Lower lobe of right lung (tissue), 2 donors: Measurements from ENCODE around the gene SLC22A31. TPM values are rescaled to one million over a fixed set of nuclear protein-coding genes. Genes with fewer than 3 reads are reported as not detected.

Experiments used
- ATAC-seq, 2 donors: fragments of 200-7000 bp; cut with Tn5 transposase; one replicate each; pipeline ENCODE4 v1.9.1; 2020 to 2022; ENCODE audit warnings: mild to moderate bottlenecking in 2 of 2, moderate library complexity in 2 of 2
- DNase-seq: peaks from one replicate; pipeline ENCODE4 v3.0.0-alpha.2; 2020
- H3K27ac ChIP-seq: fragments of 200-600 bp; one replicate; pipeline ENCODE4 v1.8.0; 2022
- H3K27me3 ChIP-seq: fragments of 200-600 bp; one replicate; pipeline ENCODE4 v1.8.0; 2022; ENCODE audit warnings: low read depth
- H3K36me3 ChIP-seq: fragments of 200-600 bp; one replicate; pipeline ENCODE4 v1.8.0; 2022; ENCODE audit warnings: mild to moderate bottlenecking
- H3K4me1 ChIP-seq: fragments of 200-600 bp; one replicate; pipeline ENCODE4 v1.8.0; 2022
- H3K4me3 ChIP-seq: fragments of 200-600 bp; one replicate; pipeline ENCODE4 v1.8.0; 2022; ENCODE audit warnings: mild to moderate bottlenecking
- H3K9me3 ChIP-seq: fragments of 200-600 bp; one replicate; pipeline ENCODE4 v1.8.0; 2022
- intact Hi-C: fragments of 100-400 bp; cut with DNase I; formaldehyde crosslinking; loops from one replicate; pipeline ENCODE4 v1.11.0; 2022
- total RNA-seq: library from RNA; stranded (reverse); fragmentation: NEBNext Ultra II Directional; extraction: Animal tissue kit (Norgen Biotek cat#: 25700); gene quantifications from one replicate; pipeline ENCODE4 v1.2.1, GENCODE V29; 2021
- TF ChIP-seq, protein P1 (sequence below): fragments of 200-600 bp; IDR thresholded peaks from one replicate; pipeline ENCODE4 v1.8.0; 2022; ENCODE audit warnings: antibody characterized with exemption, mild to moderate bottlenecking
- donor health status: DM: no; HTN: yes; CAD: no; lungs with severe emphysema.

SLC22A31 gene
- total RNA-seq, 1 donor from 2014 or later: 132 TPM

DNA sequence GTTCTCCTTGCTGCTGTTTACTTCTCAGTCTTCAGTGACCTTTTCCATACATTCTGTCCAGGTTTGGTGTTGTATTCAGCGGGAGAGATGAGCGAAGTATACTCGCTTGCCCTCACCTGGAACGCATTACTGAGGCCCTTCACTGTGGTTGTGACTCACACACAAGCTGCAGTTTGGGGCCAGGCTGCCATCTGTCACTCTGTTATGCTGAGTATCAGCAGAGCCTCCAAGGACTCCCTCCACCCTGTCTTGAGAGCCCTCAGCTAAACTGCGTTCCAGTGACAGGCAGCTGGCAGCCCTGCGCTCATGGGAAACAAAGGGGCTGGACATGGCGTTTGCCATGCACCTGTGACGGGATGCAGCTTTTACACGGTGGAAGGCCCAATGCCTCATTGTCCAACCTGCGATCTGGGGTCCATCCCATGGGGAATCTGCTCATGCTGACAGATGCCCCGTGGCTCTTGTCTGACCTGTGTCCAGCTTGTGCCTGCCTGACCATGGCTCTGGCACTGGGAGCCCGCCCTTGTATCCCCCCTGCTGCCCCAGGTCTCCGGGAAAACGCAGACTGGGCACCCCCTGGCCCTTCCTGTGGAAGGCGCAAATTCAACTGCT lies 10.7 kb upstream of the SLC22A31 start:
- Histone ChIP-seq H3K9me3 (no peaks in the 10 kb centered on the region), H3K27ac (no peak overlapping the region), H3K4me1 (peaks cover 9% of the 10 kb centered on the region), H3K27me3 (peaks cover 5% of the 10 kb centered on the region), H3K4me3 (no peak overlapping the region), H3K36me3 (no peaks in the 10 kb centered on the region)
- DNase-seq: no peak
- no peak for ATAC-seq
- TF ChIP-seq, protein P1, sequence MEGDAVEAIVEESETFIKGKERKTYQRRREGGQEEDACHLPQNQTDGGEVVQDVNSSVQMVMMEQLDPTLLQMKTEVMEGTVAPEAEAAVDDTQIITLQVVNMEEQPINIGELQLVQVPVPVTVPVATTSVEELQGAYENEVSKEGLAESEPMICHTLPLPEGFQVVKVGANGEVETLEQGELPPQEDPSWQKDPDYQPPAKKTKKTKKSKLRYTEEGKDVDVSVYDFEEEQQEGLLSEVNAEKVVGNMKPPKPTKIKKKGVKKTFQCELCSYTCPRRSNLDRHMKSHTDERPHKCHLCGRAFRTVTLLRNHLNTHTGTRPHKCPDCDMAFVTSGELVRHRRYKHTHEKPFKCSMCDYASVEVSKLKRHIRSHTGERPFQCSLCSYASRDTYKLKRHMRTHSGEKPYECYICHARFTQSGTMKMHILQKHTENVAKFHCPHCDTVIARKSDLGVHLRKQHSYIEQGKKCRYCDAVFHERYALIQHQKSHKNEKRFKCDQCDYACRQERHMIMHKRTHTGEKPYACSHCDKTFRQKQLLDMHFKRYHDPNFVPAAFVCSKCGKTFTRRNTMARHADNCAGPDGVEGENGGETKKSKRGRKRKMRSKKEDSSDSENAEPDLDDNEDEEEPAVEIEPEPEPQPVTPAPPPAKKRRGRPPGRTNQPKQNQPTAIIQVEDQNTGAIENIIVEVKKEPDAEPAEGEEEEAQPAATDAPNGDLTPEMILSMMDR: no peak
- intact Hi-C loops: no loop called here

DNA sequence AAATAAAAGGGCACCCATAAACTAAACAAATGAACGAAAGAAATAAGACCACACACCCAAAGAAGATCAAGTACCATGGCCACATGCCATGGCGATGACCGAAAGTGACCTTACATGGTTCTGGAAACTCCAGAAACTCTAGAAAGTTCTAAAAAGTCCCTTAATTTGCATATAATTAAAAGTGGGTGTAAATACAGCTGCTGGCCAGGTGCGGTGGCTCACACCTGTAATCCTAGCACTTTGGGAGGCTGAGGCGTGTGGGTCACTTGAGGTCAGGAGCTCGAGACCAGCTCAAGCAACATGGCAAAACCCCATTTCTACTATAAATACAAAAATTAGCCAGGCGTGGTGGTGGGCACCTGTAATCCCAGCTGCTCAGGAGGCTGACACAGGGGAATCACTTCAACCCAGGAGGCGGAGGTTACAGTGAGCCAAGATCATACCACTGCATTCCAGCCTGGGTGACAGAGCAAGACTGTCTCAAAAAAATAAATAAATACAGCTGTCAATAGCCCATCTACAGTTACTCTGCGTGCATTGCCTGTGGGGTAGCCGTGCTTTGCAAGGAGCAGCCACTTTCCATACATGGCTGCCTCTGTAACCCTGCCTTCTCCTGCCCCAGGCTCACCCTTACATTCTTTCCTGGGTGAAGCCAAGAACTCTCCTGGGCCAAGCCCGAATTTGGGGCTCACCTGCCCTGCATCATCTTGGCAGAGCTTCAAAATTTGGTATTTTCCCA lies 10.0 kb upstream of the SLC22A31 start:
- H3K4me1 ChIP-seq: peaks cover 2% of the 10 kb centered on the region
- no peak overlapping the region for H3K4me3 ChIP-seq
- intact Hi-C loops: no loop called here
- DNase-seq (no peak), ATAC-seq (no peak)
- H3K27me3 ChIP-seq: peaks cover 5% of the 10 kb centered on the region
- H3K36me3 ChIP-seq: no peaks in the 10 kb centered on the region
- H3K9me3 ChIP-seq: no peaks in the 10 kb centered on the region
- TF ChIP-seq, protein P1: no peak
- no peak overlapping the region for H3K27ac ChIP-seq

GRCh38 chr16:89209522-89210044 lies 9.2 kb upstream of the SLC22A31 start:
- Histone ChIP-seq H3K9me3 (no peaks in the 10 kb centered on the region), H3K27ac (no peak overlapping the region), H3K4me1 (no peaks in the 10 kb centered on the region), H3K36me3 (no peaks in the 10 kb centered on the region), H3K4me3 (no peak overlapping the region), H3K27me3 (peaks cover 10% of the 10 kb centered on the region)
- DNase-seq (peak; percentile 30), ATAC-seq (no peak)
- TF ChIP-seq, protein P1: no peak
- intact Hi-C loops: no loop called here

DNA sequence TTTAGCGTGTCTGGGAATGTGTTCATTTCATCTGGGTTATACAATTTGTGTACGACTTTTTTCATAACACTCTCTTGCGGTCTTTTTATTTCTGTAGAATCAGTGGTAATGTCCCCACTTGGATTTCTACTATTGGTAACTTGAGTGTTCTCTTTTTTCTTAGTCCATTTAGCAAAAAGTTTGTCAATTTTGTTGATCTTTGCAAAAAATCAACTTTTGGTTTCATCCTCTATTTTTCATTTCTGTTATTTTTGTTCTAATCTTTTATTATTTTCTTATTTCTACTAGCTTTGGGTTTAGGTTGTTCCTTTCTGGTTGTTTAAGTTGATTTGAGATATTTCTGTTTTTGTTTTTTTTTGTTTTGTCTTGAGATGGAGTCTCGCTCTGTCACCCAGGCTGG lies 7.7 kb upstream of the SLC22A31 start:
- intact Hi-C loops: no loop called here
- Histone ChIP-seq H3K4me3 (no peak overlapping the region), H3K9me3 (no peaks in the 10 kb centered on the region), H3K27me3 (peaks cover 19% of the 10 kb centered on the region), H3K36me3 (no peaks in the 10 kb centered on the region), H3K27ac (no peak overlapping the region), H3K4me1 (no peaks in the 10 kb centered on the region)
- ATAC-seq: no peak
- TF ChIP-seq, protein P1: no peak
- DNase-seq: no peak

- Histone ChIP-seq H3K4me1 (peaks cover 21% of the 10 kb centered on the region), H3K27ac (no peak overlapping the region), H3K4me3 (peak overlapping the region; percentile 27), H3K9me3 (no peaks in the 10 kb centered on the region), H3K36me3 (no peaks in the 10 kb centered on the region), H3K27me3 (peaks cover 53% of the 10 kb centered on the region)
- peak; percentile 41 for DNase-seq
- TF ChIP-seq, protein P1: no peak
- intact Hi-C loops: no loop called here
- no peak for ATAC-seq
Observed at GRCh38 chr16:89202422-89203215, 2.3 kb upstream of the SLC22A31 start.
